GM19372 (cell line): ENCODE data around the gene OLFML3.

Source experiments
- ATAC-seq: cut with Tn5 transposase; IDR thresholded peaks from one replicate; pipeline ENCODE4 v1.9.1; 2021; ENCODE audit warnings: mild to moderate bottlenecking, low read depth, moderate library complexity; ENCODE audit not compliant: unreplicated experiment

OLFML3 gene

GRCh38 chr1:113978863-113979702, at the start of gene OLFML3:
Gene OLFML3 (plus strand): TSS chr1:113979474. CDS start chr1:113979517, 43 bp downstream.
- peak; percentile 62 for ATAC-seq

- peak; percentile 33 for ATAC-seq
Measured at GRCh38 chr1:113929750-113930498, 49.4 kb upstream of the OLFML3 start.

GRCh38 chr1:113930499-113931161, 48.6 kb upstream of the OLFML3 start:
- peak; percentile 26 for ATAC-seq

GRCh38 chr1:113931451-113931851, 47.8 kb upstream of the OLFML3 start:
- ATAC-seq, result no peak

- no peak for ATAC-seq
Measured at GRCh38 chr1:113934006-113934405, 45.3 kb upstream of the OLFML3 start.

- no peak for ATAC-seq
Measured at GRCh38 chr1:113934511-113935055, 44.7 kb upstream of the OLFML3 start.

- no peak for ATAC-seq
Measured at GRCh38 chr1:113935176-113935575, 44.1 kb upstream of the OLFML3 start.

- ATAC-seq, result no peak
Measured at GRCh38 chr1:113935970-113936369, 43.3 kb upstream of the OLFML3 start.

- ATAC-seq, result no peak
Measured at GRCh38 chr1:113937146-113937545, 42.1 kb upstream of the OLFML3 start.

GRCh38 chr1:113938192-113938591, 41.1 kb upstream of the OLFML3 start:
- no peak for ATAC-seq

GRCh38 chr1:113940365-113941244, 38.7 kb upstream of the OLFML3 start:
- ATAC-seq, result no peak

- no peak for ATAC-seq
Measured at GRCh38 chr1:113941245-113941559, 38.1 kb upstream of the OLFML3 start.

GRCh38 chr1:113942527-113942926, 36.7 kb upstream of the OLFML3 start:
- ATAC-seq, result no peak

- no peak for ATAC-seq
Measured at GRCh38 chr1:113943028-113943811, 36.1 kb upstream of the OLFML3 start.

- ATAC-seq, result no peak
Measured at GRCh38 chr1:113945329-113945728, 33.9 kb upstream of the OLFML3 start.

- ATAC-seq, result no peak
Measured at GRCh38 chr1:113946112-113946511, 33.2 kb upstream of the OLFML3 start.

- ATAC-seq, result no peak
Measured at GRCh38 chr1:113946678-113947387, 32.4 kb upstream of the OLFML3 start.

- no peak for ATAC-seq
Measured at GRCh38 chr1:113947388-113948107, 31.7 kb upstream of the OLFML3 start.
